ENCODE data around the gene VILL. TPM values are rescaled to one million over a fixed set of nuclear protein-coding genes. Genes with fewer than 3 reads are reported as not detected.
"Not testable (repeated sequence)": the region's sequence is repeated elsewhere in the genome, so short reads cannot be mapped to it uniquely, and the experiment has no call there.

The VILL gene
- polyA plus RNA-seq, 12 donors = 4.4 to 24.2 (median 5.9) TPM; not detected in 1

GRCh38 chr3:37963016-37963415 is 27.6 kb upstream of the VILL start:
- DNase-seq = no peak

DNA sequence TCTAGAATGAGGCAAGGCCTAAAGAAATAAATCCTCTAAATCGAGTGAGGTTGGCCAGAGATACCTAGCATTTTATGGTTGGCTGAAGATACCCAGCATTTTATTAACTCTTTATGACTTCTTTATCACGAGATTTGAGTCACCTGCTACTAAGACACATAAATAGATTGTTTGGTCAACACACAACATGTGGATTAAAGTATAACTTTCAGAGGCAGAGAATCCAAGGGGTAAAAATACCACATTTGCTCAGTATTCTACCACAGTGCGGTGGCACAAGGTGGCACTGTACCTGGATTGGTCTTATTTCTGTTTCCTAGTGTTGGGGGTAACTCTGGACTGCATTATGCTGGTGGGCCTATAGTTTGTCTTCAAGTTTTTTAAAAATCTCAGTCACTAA is 27.0 kb upstream of the VILL start:
- DNase-seq = no peak

DNA sequence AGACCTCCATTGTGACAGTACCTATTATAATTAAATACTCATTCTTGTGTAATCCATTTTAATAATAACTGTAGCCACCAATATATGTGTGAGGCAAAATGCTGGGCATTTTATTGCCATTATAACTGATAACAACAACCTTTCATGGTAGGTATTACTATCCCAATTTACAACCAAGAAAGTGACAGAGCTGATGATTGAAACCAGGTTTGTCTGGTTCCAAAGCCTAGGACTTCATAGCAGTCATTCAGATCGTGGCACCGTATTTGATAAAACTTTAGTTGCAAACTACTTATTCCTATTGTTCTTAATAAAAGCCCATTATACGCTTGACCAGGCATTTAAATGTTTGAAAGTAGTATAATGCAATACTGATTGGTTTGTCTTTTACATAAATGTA is 26.4 kb upstream of the VILL start:
- DNase-seq = no peak

DNA sequence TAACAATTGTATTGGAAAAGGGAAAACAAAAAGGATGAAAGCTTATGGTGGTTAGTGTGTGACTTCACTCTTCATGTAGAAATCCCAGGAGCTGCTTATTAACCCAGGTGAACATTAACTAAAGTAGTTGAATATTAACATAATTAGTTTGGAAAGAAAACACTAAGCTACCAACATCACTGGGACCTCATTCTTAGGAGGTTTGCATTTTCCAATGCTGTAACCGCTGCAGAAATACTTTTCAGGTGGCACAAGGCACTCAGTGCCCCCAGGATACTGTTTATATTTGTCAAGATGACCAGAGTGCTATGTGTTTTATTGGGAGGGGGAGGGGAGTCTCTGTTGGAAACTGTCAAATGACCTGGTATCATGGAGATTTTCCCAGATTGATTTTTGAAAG is 25.9 kb upstream of the VILL start:
- DNase-seq = no peak

GRCh38 chr3:37967260-37967881 is 23.2 kb upstream of the VILL start:
- DNase-seq = peak; percentile 48

DNA sequence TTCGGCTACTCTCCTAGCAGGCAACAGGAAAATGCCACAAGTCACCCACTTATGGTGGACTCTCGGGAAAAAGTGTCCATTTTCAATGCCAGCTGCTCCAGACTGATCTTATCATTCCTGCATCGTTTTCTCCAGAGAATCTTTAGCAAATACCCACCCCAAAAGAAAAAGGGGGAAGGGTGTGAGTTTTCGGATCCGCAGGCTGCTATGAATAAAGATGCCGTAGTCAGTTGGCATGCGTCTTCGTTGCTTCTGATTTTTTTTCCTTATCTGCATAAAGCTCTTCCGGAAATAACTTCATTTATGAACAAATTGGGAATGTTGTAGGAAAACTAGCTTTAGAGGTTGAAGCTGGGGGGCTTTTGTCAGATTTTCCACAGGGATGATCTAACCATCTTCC is 22.4 kb upstream of the VILL start:
- DNase-seq = no peak

GRCh38 chr3:37968813-37969595 is 21.6 kb upstream of the VILL start:
- DNase-seq = peak; percentile 38

GRCh38 chr3:37969596-37970100 is 20.9 kb upstream of the VILL start:
- DNase-seq = no peak

DNA sequence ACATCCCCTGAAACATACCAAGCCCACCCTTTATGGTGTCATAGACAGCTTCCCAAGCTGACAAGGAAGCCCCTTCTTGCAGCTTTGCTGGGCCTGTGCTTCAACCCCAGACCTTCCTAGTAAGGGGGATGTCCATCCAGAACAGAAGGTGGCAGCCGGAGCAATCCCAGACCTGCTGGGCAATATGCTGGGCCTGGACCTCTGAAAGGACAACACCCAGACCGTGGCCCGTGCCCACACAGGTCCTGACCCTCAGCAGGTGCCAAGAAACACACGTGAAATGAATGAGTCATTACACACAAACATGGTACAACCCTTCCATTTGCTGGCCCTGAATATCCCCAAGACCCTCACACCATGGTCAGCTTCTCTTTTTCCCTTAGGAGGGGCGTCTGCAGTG is 19.8 kb upstream of the VILL start:
- no peak for DNase-seq

- DNase-seq = no peak
Observed at GRCh38 chr3:37971467-37971866, 19.1 kb upstream of the VILL start.

- DNase-seq = not testable (repeated sequence)
Observed at GRCh38 chr3:37972056-37972455, 18.5 kb upstream of the VILL start.

DNA sequence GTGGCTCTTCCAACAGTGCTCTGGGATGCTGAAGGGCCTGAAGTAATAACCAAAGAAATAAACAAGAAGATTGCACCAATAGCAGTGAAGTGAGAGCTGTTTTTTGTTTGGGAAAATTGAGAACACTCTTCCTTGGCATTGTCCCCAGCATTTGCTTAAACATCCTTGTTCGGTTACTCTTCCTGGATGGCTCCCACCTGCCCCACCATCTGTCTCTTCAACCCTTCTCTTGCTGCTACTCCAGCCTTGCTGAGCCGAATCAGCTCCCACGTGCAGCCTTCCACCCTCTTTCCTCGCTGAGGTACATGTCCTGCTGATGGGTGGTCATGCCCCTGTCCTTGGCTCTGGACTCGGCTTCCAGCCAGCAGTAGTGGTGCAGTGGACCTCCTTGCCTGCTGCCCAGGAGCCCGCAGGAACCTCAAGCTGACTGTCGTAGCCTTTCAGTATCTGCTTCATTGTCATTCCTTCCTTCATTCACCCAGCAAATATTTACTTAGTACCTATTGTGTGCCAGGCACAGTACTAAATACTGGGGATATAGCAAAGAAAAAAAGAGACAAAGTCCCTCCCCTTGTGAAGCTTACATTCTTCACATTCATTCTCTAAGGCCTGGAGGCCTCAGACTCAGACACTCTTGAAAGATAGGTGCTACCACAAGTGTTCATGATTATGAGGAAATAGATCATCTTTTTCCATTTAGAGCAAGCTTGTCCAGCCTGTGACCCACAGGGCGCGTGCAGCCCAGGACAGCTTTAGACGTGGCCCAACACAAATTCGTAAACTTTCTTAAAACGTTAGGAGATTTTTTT is 17.1 kb upstream of the VILL start:
- DNase-seq = no peak

- no peak for DNase-seq
Observed at GRCh38 chr3:37974121-37975083, 16.2 kb upstream of the VILL start.

DNA sequence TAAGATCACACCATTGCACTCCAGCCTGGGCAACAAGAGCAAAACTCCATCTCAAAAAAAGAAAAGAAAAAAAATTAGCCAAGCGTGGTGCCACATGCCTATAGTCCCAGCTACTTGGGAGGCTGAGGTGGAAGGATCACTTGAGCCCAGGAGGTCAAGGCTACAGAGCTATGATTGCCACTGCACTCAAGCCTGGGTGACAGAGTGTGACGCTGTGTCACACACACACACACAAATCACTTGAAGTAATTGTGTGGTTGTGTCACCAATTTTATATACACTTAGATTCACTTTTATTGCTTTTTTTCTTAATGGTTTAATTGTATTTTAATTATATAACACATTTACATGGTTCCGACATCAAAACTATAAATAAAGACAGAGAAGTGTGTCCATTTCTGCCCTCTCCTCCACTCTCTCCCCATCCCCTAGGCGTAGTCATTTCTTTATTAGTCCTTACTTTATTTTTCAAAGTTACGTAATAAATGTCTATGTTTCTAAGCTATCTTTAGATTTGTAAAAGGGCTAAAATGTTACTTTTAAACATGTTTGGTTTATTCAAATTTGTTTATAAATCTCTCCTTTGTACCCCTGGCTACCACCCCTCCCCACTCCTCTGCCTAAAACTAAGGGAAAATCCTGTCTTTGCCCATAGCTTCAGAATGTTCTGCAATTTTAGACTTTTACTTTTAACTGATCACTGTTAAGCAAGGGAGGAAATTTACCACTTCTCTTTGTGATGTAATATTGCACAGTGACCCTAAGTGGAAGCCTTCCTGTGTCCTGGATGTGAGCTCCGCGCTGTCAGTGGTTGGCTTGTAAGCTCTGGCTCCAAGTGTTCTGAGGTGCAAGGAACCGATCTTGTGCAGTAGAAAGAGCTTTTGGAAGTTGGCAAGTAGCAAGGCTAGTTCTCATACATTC is 10.8 kb upstream of the VILL start:
- DNase-seq = no peak

GRCh38 chr3:37980462-37981347 is 9.9 kb upstream of the VILL start:
- DNase-seq = no peak

GRCh38 chr3:37981348-37981664 is 9.3 kb upstream of the VILL start:
- no peak for DNase-seq

- DNase-seq = no peak
Observed at GRCh38 chr3:37982331-37982730, 8.3 kb upstream of the VILL start.

- DNase-seq = no peak
Observed at GRCh38 chr3:37984051-37984450, 6.5 kb upstream of the VILL start.

DNA sequence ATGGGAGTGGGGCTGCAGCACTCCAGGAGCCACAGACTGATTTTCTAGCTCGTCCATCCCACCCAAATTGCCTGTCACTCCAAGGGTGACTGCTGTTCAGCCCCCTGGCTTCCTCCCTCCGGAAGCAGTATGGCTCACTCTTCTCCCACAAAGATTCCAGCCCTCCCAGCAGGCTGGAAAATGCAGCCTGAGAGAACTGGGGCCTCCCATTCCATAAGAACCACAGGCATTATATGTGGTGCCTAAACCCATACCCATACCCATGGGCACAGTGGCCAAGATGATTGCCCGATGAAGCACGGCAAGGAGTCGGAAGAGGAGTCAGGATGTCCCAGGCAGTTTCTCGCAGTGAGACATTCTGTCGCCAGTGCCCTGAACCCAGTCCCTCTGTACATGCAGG is 6.0 kb upstream of the VILL start:
- no peak for DNase-seq
